ENCODE measurements around the gene HNRNPK. TPM values are rescaled to one million over a fixed set of nuclear protein-coding genes. Genes with fewer than 3 reads are reported as not detected.

The HNRNPK gene
- total and polyA plus RNA-seq, 2 of the 13 experiments (the other 11 are each of a cell fraction or from before 2014, with no cell fraction given): 321 to 712 TPM

- TF ChIP-seq ZNF281 (CRISPR knock-in tag; IDR thresholded peaks at IDR 0.05; ENCODE audit: borderline replicate concordance): no peak
- TF ChIP-seq RXRA (CRISPR knock-in tag; IDR thresholded peaks at IDR 0.05): peak; percentile 98
- peak; percentile 89; the same call in 1 of the 2 replicates for TF ChIP-seq HIVEP1 (CRISPR knock-in tag; IDR thresholded peaks at IDR 0.05)
- TF ChIP-seq TOPORS (CRISPR knock-in tag; IDR thresholded peaks at IDR 0.05): no peak
- no peak for TF ChIP-seq FOXK1 (CRISPR knock-in tag; IDR thresholded peaks at IDR 0.05; ENCODE audit: borderline replicate concordance, low read depth)
- no peak for TF ChIP-seq PAWR (CRISPR knock-in tag; IDR thresholded peaks at IDR 0.05; ENCODE audit: borderline replicate concordance)
- TF ChIP-seq CC2D1A (CRISPR knock-in tag; IDR thresholded peaks at IDR 0.05): no peak
- TF ChIP-seq ZBTB37 (CRISPR knock-in tag; IDR thresholded peaks at IDR 0.05): no peak
- TF ChIP-seq ATRX (CRISPR knock-in tag; IDR thresholded peaks at IDR 0.05; ENCODE audit: borderline replicate concordance): no peak
- TF ChIP-seq BCL6 (CRISPR knock-in tag; IDR thresholded peaks at IDR 0.05): peak; percentile 54; the same call in 1 of the 2 replicates
- peak; percentile 47 for TF ChIP-seq RAD51 (IDR thresholded peaks at IDR 0.05; ENCODE audit: borderline replicate concordance)
- 0 out of 2 replicates have a peak, but pooled peaks have one; percentile 29 for TF ChIP-seq GATAD1 (CRISPR knock-in tag; IDR thresholded peaks at IDR 0.05)
- peak in 1 of 2 experiments; percentile 30; a peak in 1 of 4 replicates for TF ChIP-seq POLR2A (IDR thresholded peaks at IDR 0.05; ENCODE audit: insufficient read depth in 1 of 2, low read depth in 2 of 2, low read length in 2 of 2)
- 0 out of 2 replicates have a peak, but pooled peaks have one; percentile 23 for TF ChIP-seq DPF2 (CRISPR knock-in tag; IDR thresholded peaks at IDR 0.05; ENCODE audit: borderline replicate concordance, low read depth)
- 0 out of 2 replicates have a peak, but pooled peaks have one; percentile 48 for TF ChIP-seq HDAC1 (CRISPR knock-in tag; IDR thresholded peaks at IDR 0.05)
- TF ChIP-seq ZC3H4 (CRISPR knock-in tag; IDR thresholded peaks at IDR 0.05; ENCODE audit: borderline replicate concordance): no peak
- peak; percentile 71; the same call in 1 of the 2 replicates for TF ChIP-seq HMG20A (CRISPR knock-in tag; IDR thresholded peaks at IDR 0.05; ENCODE audit: borderline replicate concordance)
- TF ChIP-seq MLXIP (CRISPR knock-in tag; IDR thresholded peaks at IDR 0.05; ENCODE audit: borderline replicate concordance): no peak
- TF ChIP-seq POGZ (CRISPR knock-in tag; IDR thresholded peaks at IDR 0.05): peak; percentile 88
- TF ChIP-seq EP300 (IDR thresholded peaks at IDR 0.05; ENCODE audit: low read depth in 2 of 2, low read length in 2 of 2): peak in 1 of 2 experiments; percentile 73; a peak in 2 of 4 replicates
- TF ChIP-seq EP300 (CRISPR knock-in tag; IDR thresholded peaks at IDR 0.05; ENCODE audit: borderline replicate concordance): peak; percentile 74
- peak; percentile 78; the same call in 1 of the 2 replicates for TF ChIP-seq MXD4 (CRISPR knock-in tag; IDR thresholded peaks at IDR 0.05)
Measured at GRCh38 chr9:83986765-83987401, 6.9 kb upstream of the HNRNPK start (continued).

Data from HepG2 (cell line).